HL-60 (cell line): Measurements from ENCODE around the gene NEDD4L.

ENCODE experiments used
- DNase-seq, 2 experiments: peaks; one replicate each; pipeline ENCODE4 v3.0.0-alpha.2; 2010 to 2020; ENCODE audit warnings: low read depth in 1 of 2, low spot score in 1 of 2
- H3K27ac ChIP-seq: fragments of 250-450 bp; sonication (Bioruptor Pico); replicated peaks from 2 replicates; pipeline ENCODE4 v1.5.1; 2020; ENCODE audit warnings: mild to moderate bottlenecking, moderate library complexity
- H3K27me3 ChIP-seq: fragments of 250-450 bp; sonication (Bioruptor Pico); 2 replicates; pipeline ENCODE4 v1.5.1; 2021; ENCODE audit warnings: mild to moderate bottlenecking, moderate library complexity; ENCODE audit not compliant: insufficient read depth, poor library complexity, severe bottlenecking
- H3K4me3 ChIP-seq: replicated peaks from 2 replicates; pipeline ENCODE4 v1.5.1; 2011; ENCODE audit warnings: mild to moderate bottlenecking, control low read depth, low read length; ENCODE audit not compliant: insufficient read depth
- GABPA ChIP-seq: IDR thresholded peaks from 2 replicates; pipeline ENCODE4 v1.6.1; 2012; ENCODE audit warnings: low read depth
- POLR2AphosphoS5 ChIP-seq: IDR thresholded peaks from 2 replicates; pipeline ENCODE4 v1.6.1; 2012; ENCODE audit warnings: low read depth
- SPI1 ChIP-seq: IDR thresholded peaks from 2 replicates; pipeline ENCODE4 v1.6.1; 2012; ENCODE audit warnings: low read depth, mild to moderate bottlenecking, borderline replicate concordance
- TF ChIP-seq, protein P1 (sequence below): IDR thresholded peaks from one replicate; pipeline ENCODE4 v1.5.1; 2011; ENCODE audit warnings: low read length, control low read depth, inconsistent platforms; ENCODE audit not compliant: insufficient read depth
- TF ChIP-seq, protein P2 (sequence below): IDR thresholded peaks from 2 replicates; pipeline ENCODE4 v1.6.1; 2012; ENCODE audit warnings: low read depth; ENCODE audit not compliant: insufficient replicate concordance

Gene NEDD4L

GRCh38 chr18:58105206-58105887, 61.3 kb downstream of the NEDD4L start:
- Histone ChIP-seq H3K4me3 (no peak overlapping the region), H3K27me3 (peaks cover 4% of the 10 kb centered on the region), H3K27ac (no peak overlapping the region)
- DNase-seq = no peak
- no peak for TF ChIP-seq GABPA
- TF ChIP-seq, protein P1, sequence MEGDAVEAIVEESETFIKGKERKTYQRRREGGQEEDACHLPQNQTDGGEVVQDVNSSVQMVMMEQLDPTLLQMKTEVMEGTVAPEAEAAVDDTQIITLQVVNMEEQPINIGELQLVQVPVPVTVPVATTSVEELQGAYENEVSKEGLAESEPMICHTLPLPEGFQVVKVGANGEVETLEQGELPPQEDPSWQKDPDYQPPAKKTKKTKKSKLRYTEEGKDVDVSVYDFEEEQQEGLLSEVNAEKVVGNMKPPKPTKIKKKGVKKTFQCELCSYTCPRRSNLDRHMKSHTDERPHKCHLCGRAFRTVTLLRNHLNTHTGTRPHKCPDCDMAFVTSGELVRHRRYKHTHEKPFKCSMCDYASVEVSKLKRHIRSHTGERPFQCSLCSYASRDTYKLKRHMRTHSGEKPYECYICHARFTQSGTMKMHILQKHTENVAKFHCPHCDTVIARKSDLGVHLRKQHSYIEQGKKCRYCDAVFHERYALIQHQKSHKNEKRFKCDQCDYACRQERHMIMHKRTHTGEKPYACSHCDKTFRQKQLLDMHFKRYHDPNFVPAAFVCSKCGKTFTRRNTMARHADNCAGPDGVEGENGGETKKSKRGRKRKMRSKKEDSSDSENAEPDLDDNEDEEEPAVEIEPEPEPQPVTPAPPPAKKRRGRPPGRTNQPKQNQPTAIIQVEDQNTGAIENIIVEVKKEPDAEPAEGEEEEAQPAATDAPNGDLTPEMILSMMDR = no peak
- TF ChIP-seq POLR2AphosphoS5 = no peak
- TF ChIP-seq SPI1 = no peak
- TF ChIP-seq, protein P2, sequence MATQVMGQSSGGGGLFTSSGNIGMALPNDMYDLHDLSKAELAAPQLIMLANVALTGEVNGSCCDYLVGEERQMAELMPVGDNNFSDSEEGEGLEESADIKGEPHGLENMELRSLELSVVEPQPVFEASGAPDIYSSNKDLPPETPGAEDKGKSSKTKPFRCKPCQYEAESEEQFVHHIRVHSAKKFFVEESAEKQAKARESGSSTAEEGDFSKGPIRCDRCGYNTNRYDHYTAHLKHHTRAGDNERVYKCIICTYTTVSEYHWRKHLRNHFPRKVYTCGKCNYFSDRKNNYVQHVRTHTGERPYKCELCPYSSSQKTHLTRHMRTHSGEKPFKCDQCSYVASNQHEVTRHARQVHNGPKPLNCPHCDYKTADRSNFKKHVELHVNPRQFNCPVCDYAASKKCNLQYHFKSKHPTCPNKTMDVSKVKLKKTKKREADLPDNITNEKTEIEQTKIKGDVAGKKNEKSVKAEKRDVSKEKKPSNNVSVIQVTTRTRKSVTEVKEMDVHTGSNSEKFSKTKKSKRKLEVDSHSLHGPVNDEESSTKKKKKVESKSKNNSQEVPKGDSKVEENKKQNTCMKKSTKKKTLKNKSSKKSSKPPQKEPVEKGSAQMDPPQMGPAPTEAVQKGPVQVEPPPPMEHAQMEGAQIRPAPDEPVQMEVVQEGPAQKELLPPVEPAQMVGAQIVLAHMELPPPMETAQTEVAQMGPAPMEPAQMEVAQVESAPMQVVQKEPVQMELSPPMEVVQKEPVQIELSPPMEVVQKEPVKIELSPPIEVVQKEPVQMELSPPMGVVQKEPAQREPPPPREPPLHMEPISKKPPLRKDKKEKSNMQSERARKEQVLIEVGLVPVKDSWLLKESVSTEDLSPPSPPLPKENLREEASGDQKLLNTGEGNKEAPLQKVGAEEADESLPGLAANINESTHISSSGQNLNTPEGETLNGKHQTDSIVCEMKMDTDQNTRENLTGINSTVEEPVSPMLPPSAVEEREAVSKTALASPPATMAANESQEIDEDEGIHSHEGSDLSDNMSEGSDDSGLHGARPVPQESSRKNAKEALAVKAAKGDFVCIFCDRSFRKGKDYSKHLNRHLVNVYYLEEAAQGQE = no peak

DNA sequence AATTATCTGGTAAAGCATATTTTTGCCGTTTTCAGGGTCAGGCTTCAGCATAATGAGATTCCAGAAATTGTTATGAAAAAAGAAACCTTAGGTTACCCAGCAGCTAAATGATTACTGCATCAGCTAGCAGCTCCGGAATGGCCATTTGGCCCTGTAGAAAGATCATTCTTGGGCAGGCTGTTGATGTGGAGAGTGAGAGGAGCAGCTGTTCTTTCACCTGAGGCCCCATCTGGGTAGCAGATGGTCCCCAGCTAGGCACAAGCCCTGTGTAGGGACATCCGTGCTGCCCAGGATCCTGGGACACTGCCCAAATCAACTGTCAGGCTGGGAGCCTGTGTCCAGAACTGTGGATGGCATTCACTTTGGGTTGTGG, 61.8 kb downstream of the NEDD4L start:
- TF ChIP-seq GABPA (no peak), SPI1 (no peak), POLR2AphosphoS5 (no peak)
- TF ChIP-seq, protein P1 = no peak
- TF ChIP-seq, protein P2 = no peak
- no peak for DNase-seq
- Histone ChIP-seq H3K27me3 (peaks cover 4% of the 10 kb centered on the region), H3K27ac (no peak overlapping the region), H3K4me3 (no peak overlapping the region)

DNA sequence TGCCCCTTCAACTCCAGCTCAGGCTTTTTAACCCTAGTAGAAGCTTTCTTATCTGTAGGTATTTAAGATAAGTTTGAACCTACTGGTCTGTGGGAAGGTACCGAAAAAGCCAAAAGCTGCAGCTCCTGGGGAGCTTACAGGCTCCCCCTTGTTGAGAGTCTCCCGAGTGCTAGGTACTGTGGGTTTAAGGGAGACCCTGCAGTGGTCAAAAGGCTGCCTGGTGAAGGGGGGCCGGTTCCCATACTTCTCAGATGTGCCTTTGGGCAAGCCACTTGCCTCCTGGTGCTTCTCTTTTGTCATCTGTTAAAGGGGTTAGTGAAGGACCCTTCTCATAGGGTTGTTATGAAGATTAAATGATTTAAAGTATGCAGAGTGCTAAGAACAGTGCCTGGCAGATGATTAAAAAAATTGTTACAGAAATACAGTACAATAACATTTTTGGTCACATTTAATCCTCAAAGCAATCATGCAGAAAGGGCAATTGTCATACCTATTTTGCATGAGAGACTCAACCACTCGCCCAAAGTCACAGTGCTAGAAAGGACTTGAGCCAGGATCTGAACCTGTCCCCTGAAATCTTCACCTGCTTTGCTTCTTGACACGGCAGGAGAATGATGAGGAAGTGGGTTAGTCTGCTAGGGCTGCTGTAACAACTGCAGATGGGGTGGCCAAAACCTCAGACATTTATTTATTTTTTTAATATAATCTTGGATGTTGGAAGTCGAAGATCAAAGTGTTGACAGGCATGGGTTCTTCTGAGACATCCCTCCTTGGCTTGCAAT, 62.5 kb downstream of the NEDD4L start:
- no peak for DNase-seq
- H3K27ac ChIP-seq = no peak overlapping the region
- TF ChIP-seq, protein P1 = no peak
- no peak overlapping the region for H3K4me3 ChIP-seq
- H3K27me3 ChIP-seq = peaks cover 4% of the 10 kb centered on the region
